GM18870 (cell line): ENCODE data around the gene DPEP2NB.
"Not testable (repeated sequence)": the region's sequence is repeated elsewhere in the genome, so short reads cannot be mapped to it uniquely, and the experiment has no call there.

Experiments
- ATAC-seq: cut with Tn5 transposase; IDR thresholded peaks from one replicate; pipeline ENCODE4 v1.9.1; 2021; ENCODE audit warnings: moderate library complexity; ENCODE audit not compliant: unreplicated experiment

The DPEP2NB gene

DNA sequence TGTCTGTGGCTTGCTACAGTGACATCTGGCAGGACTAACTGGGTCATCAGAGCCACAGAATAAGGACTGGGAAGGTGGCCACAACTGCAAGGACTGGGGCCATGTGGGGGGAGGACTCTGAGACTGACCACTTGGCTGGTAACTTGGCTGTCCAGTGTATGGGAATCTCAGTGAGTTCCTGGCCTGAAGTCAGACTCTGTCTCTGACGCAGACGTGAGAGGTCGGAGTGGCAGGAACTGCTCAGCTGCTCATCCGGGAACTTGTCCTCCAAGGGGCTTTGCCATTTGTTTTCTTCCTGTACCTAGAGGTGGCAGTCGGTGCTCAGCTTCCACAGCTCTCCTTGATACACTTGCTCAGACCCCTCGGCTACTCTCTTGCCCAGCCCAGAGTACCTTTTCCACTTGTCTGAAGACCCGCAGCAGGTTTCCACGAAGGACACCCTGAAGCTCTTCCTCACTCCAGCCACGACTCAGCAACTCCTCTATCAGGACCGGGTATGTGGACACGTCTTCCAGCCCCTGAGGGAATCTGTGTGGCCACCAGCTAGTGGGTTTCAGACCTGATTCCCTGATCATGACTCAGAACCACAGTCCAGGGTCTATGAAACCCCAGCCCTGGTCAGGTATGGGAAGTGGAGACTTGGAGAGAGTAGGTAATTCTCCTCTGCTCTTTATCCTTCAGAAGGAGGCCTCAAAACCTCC lies 28.1 kb downstream of the DPEP2NB start:
- no peak for ATAC-seq

DNA sequence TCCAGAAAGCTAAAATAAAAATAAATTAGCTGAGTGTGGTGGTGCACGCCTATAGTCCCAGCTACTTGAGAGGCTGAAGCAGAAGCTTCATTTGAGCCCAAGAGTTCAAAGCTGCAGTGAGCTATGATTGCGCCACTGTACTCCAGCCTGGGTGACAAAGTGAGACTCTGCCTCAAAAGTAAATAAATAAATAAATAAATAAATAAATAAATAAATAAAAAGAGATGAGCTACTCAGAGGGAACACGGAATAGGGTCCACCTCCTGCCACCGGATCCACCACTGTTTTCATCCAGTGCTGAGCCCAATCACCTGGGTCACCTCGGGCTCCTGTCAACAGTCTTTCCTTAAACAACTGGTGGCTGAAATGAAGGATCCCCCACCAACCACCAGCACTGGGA lies 28.8 kb downstream of the DPEP2NB start:
- ATAC-seq: no peak

DNA sequence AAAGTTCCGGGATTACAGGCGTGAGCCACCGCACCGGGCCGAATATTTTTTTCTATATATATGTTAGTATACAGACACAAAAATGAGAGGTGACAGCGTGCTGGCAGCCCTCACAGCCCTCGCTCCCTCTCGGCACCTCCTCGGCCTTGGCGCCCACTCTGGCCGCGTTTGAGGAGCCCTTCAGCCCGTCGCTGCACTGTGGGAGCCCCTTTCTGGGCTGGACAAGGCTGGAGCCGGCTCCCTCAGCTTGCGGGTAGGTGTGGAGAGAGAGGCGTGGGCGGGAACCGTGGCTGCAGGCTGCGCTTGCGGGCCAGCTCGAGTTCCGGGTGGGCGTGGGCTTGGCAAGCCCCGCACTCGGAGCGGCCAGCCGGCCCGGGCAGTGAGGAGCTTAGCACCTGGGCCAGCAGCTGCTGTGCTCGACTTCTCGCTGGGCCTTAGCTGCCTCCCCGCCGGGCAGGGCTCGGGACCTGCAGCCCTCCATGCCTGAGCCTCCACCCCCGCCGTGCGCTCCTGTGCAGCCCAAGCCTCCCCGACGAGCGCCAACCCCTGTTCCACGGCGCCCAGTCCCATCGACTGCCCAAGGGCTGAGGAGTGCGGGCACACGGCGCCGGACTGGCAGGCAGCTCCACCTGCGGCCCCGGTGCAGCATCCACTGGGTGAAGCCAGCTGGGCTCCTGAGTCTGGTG lies 33.6 kb downstream of the DPEP2NB start:
- ATAC-seq: no peak

DNA sequence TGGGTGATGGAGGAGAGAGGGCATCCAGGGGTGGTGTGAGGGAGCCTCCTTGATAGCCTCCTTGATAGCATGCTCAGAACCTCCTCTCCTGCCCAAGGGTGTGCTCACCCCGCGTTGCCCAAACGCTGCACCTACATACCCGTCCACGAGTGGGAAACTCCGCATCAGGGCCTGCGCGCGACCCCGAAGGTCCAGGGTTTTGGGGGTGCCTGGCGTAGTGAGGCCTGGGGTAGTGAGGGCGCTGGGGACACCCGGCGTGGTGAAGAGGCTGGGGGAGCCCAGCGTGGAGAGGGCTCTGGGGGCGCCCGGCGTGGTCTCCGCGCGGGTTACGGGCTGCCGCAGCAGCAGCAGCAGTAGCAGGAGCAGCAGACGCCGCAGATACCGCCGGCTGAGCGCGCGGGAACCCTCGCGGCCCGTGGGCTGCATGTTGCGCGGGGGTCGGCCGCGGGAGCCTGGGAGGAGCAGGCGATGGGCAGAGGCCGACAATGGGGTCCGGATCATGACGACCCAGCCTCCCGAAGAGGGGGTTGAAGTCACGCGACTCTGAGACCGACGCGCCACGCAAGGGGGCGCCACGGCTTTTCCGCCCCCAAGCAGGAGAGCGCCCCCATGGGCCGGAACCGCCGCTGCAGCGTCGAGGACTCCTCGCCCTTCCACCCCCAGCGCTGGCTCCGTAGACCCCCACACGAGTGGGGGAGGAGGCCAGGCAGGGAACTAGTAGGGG lies 35.6 kb downstream of the DPEP2NB start, which contains the start of gene DPEP3:
TSS of gene DPEP3 (minus strand) at position 545 of the 724 bp plus-strand sequence. CDS start at position 426, 119 bp downstream.
- ATAC-seq: no peak

DNA sequence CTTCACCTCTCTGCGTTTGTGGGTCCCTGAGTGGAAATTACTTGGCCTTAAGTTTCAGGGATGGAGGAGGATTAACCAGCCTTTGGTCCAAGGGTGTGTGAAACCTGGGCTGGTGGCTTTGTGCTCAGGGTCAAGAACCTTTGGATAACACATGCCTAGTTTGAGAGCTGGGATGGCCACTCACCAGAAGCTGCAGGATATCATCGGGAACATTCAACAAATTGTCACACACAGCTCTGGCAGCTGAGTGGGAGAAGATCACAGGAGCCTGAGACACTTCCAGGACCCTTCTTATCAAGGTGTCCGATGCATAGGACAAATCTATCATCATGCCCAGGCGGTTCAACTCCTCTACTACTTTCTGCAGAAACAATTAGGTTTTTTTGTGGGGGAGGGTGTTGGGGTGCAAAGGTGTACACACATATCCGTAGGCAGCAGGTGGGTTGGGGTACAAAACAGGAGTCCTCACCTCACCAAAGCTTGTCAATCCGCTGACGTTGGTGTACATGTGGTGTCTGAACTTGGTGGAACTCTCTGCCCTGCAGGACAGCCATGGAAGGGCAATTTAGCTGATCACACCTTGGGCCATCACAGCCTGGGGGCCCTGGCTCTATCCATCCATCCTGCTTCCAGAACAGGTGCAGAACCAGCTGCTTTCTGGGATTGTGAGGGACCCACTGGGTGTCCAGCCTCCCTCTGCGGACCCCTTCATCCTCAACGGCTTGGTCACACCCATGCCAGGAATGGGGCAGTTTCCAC lies 38.1 kb downstream of the DPEP2NB start:
- ATAC-seq: no peak

DNA sequence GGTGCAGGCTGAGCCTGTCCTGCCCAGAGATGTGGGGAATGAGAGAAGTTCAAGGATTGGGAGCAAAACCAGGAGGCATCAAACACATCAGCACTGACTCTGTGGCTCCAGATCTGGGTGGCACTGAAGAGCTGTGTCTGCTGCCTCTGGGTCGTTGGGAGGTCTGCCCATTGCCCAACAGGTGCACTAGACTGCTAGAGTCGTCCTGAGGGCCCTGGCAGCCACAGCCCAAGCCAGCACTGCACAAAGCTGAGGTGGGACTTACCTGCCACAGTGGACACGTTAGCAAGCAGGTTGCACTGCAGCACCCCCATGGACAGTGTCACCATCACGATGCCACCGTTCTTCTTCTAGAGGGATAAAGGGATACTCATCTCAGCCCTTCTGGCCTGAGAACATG lies 38.7 kb downstream of the DPEP2NB start:
- no peak for ATAC-seq

DNA sequence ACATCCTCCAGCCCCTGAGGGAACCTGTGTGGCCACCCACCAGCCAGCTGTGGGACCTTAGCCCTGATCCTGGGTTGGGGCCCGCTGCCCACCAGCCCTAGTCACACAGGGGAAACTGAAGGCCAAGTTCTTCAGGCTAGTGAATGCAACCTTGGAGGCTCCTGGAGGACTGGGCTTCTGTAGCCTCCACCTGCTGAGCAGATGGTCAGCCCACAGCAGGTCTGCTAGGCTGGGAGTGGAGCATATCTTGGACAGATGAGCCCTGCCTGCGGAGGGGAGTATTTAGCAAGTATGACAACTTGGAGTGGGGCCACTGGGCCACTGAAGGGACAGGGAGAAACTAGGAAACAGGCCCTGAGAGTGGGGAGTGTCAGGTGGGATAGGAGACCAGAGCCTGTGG lies 39.5 kb downstream of the DPEP2NB start:
- no peak for ATAC-seq

DNA sequence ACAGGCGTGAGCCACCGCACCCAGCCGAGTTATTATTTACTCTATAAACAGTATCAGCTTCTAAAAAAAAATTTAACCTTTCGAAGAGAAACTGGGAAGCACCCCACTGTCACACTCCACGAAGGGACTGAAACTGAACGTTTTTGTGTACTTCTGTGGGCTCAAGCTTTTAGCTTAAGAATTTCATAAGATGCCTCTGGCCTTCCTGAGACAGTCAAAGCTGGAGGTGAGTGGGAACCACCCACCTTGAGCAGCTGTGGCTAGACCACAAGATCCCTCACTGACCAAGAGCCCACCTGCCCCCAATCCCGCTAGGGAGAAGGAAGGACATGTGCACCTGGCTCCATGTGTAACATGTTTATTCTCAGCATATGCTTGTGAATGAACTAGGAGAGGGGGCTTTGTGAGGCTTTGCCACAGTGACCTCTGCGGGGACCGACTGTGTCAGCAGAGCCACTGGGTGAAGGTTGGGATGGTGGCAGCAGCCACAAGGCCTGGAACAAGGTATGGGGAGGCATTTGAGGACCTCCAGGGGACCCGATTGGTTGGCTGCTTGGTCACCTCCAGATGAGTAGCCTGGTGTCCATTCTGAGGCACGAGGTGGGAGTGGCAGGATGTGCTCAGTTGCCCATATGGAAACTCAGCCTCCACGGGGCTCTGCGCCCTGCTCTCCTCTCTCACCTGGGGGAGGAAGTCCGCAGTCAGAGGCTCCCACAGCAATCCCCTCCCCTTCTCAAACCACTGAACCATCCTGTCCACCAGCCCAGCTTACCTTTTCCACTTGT lies 40.2 kb downstream of the DPEP2NB start:
- ATAC-seq: no peak

DNA sequence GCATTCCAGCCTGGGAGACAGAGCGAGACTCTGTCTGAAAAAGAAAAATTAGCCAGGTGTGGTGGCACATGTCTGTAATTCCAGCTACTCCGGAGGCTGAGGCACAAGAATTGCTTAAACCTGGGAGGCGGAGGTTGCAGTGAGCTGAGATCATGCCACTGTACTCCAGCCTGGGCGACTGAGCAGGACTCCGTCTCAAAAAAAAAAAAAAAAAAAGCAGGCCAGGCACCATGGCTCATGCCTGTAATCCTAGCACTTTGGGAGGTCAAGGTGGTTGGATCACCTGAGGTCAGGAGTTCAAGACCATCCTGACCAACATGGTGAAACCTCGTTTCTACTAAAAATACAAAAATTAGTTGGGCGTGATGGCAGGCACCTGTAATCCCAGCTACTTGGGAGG lies 43.4 kb downstream of the DPEP2NB start:
- ATAC-seq: not testable (repeated sequence)

DNA sequence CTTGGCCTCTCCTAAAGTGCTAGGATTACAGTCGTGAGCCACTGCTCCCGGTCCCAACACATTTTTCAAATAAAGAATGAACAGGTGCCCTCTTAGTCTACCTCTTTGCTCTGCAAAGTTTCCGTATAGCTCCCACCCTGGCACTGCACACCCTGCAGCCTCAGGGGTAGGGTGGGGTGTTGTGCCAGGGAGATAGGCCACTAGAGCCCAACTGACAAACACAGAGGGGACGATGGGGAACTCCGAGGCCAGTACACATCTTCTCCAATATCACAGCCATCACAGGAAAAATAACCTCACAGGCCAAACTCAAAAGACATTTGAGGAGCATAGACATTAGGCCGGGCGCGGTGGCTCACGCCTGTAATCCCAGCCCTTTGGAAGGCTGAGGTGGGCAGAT lies 44.6 kb downstream of the DPEP2NB start:
- no peak for ATAC-seq

DNA sequence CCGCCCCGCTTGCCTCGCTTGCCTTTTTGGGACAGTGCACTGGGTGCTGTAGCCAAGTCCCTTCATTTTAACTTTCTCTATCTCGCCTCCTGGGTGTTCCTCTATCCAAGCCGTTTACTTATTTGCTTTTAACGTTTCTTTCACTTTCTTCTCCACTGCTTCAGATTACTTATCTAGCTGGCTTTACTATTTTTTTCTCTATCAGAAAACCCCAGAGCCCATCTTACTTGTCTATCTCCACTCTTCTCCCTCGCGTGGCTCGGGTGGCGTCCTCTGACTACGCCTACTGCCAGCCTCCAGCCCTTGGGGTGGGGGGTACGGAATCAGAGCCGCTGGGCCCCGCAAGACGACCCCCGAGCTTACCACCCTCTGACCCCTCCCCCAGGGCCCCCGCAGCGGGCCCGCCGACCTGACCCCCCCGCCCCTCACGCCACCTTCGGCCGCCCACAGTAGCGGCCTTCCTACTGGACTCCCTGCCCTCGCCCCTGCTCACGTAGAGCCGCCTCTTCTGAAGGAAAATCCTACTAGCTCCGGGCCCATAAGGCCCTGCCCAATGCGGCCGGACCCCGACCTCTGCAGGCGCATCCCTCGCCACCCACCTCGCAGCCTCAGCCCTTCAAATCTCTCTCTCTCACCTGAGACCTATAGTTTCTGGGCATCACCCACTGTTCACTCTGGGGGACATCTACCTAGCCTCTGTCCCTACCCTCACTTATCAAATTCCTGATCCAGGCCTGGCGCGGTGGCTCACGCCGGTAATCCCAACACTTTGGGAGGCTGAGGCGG lies 46.3 kb downstream of the DPEP2NB start:
- no peak for ATAC-seq

DNA sequence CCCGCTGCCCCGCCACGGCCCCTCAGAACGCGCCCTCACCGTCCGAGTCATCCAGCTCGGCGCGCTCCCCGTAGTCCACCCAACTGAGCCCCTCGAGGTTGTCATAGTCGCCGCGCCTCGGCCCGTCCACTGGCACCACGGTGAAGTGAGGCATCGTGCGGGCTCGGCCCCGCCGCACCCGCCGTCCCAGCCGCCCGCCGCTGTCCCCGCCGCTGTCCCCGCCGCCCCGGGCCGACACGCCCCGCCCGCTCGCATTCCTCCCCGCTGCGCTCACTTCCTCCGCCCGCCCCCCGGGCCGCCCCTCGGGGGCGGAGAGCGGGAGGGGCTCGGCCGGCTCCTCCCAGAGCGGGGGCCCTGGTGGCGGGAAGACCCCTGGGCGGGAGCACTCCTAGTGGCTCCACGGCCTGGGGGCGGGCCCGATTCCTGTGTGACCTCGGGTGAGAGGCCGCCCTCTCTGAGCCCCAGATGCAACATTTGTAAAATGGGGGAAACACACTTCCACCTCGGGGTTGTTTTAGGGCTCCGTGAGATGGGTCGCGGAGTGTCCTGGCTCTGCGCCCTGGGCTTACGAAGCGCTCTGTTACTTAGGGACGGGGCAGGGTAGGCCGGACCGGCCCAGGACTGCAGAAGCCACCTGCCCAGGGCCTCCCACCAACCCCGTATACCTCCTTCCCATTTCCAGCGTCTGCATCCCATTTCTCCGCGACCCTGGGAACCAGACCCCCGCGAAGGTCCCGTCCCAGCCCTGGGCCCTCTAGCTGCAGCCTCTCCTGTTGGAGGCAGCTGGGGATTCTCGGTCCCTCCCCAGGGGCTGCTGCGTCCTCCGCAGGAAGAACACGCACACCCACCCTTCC lies 47.1 kb downstream of the DPEP2NB start, which contains the start of gene SLC12A4:
TSS of gene SLC12A4 (minus strand) at position 238 of the 854 bp plus-strand sequence. CDS start at position 154, 84 bp downstream.
- ATAC-seq: no peak

DNA sequence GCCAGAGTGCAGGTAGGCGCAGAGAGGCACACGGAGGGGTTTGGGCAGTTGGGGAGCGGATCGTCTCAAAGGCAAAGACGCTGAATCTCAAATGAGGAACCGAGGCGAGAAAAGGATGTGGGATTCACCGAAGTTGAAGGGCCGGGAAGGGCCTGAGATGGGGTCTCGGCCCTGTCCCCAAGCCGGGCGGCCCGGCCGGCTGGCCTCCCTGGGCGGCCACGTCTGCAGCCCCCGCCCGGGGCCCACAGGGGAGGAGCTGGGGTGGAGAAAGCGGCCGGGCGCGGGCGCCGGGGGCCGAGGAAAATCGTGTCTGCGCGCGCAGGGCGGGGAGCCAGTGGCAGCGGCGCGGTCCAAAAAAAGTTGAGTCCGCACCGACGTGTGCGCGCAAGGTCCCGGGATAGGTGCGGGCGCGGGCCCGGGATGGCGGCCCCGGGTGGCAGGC lies 47.7 kb downstream of the DPEP2NB start:
- ATAC-seq: no peak

DNA sequence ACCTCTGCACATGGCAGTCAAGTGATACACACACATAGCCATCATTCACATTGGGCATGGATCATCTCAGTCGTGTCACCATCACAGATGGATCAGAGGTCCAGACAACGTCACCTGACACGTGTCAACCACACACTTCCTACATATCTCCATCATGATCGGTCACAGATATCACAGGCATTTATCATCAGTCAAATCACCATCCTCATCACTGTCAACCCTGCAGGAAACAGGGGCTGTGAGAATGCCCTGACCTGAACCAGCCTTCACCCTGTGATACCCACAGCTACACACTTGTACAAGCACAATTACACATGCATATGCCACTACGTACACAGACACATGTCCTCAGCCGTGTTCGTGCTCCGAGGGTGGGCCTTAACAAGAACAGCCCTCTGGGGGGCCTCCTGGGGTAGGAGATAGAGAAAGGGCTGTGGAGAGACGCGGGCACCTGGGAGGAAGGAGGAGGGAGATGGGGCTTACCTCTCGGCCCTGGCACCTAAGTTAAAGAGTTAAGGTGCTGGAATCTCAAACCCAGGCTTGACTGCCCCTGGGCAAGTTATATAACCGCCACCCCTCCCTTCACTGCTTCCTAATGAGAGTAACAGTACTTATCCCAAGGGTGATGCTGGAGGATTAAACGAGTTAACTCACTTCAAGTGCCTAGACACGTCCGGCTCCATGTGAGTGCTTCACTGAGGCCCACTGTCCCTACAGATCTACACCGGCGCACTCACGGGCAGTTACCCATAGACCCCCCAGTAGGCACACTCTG lies 48.3 kb downstream of the DPEP2NB start:
- ATAC-seq: no peak

DNA sequence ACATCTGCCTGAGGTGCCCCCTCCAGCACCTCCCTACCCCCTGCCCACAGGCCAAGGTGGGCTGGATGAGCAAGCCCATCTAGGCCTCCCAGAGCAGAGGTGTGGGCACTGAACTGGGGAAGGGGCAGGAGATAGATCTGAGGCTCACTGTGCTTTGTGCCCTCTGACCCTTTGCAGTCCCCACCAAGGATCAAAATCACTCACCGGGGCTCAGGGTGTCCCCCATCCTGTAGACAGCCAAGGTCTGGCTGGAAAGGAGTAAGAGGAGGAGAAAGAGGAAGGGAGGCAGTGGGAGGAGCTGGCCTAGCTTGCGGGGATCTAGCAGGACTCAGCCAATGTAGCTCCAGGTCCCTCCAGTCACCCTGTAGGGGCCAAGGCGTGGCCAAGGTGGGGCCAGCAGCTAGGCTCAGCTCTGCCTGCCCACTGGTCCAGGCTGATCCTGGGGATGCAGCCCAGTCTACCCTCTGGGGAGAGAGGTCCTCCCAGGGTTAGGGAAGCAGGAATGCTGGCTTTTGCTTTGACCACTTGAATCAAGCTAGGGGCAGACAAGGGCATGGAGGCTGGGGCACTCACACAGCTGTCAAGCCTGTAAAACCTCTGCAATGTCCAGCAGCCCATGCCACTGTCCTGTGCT lies 49.0 kb downstream of the DPEP2NB start:
- no peak for ATAC-seq

DNA sequence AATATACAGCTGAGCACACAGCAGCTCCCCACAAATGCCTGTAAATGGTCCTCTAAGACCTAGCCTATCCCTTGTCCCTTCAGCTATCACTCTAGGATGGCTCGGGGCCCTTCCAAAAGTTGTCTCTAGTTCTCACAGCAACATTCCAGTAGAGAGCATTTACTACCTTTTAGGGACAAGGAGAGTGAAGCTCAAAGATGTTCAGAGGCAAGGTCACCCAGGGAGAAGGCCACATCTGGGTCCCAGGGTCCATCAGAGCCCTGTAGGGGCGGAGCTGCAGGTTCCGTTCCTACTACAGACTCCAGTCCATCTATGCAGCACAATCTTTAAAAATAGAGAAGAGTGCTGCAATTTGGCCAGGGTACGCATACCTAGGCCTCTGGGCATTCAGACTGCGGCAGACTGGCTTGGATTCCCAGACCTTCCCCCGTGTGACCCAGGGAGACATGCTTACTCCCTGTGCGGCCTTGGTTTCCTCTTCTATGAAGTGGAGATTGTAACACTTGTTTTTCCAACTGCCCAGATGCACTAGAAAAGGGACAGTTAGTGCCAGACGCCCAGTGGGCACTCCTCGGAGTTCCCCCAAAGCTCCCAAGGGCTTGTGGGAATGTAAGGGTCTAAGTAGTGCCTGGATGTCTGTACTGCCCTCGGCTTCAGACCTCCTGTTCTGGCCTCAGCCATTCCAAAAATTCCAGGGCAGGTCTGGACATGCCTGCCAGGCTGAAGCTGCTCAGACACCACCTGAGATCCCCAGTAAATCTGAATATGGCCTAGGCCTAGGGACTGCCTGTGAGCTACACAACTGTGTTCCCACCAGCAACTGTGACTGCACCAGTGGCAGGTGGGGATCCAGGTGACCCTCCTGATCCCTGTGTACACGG lies 49.8 kb downstream of the DPEP2NB start:
- no peak for ATAC-seq
